Fibroblast of pulmonary artery (primary cell): ENCODE data around the gene RALA.
A peak's percentile ranks its signal among the peaks of the same experiment; 100 is the strongest.
"Not testable (repeated sequence)": the region's sequence is repeated elsewhere in the genome, so short reads cannot be mapped to it uniquely, and the experiment has no call there.

Source experiments
- DNase-seq: peaks from one replicate; pipeline ENCODE4 v3.0.0-alpha.2; 2010; ENCODE audit warnings: low read depth
- H3K4me3 ChIP-seq: replicated peaks from 2 replicates; pipeline ENCODE4 v1.5.1; 2011; ENCODE audit warnings: low read depth, mild to moderate bottlenecking, control low read depth, low read length, moderate library complexity
- TF ChIP-seq, protein P1 (sequence below): IDR thresholded peaks from 2 replicates; pipeline ENCODE4 v1.5.1; 2011; ENCODE audit warnings: mild to moderate bottlenecking, control low read depth, low read length, inconsistent platforms; ENCODE audit errors: missing control alignments

RALA gene

DNA sequence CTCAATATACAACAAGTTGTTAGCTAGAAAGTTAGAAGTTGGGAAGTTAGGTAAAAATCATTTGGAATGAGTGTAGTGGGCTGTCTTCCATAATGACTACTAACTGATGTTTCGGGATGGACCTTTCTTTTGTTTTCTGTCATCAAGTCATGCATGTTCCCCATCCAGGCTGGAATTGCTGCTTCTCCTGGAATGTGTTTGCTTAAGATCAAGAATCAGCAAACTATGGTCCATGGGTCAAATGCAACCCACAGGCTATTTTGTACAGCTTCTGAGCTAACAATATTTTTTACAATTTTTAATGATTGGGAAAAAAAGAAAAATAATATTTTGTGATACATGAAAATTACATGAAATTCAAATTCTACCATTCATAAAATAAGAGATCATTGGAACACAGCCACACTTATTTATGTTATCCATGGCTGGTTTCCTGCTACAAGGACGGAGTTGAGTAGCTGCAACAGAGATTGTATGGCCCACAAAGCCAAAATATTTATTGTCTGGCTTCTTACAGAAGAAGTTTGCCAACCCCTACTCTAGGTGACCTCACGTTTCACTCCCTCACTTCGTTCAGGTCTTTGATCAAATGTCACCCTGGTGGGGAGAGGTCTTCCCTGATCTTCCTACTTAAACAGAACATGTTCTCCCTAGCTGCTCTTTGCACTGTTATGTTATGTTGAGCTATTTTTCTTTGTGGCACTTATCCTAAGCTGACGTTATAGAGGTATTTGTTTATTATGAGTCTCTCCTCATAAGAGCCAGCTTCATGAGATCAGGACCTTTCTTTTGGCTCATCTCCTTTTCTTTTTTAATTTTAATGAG lies 127.1 kb downstream of the RALA start:
- no peak overlapping the region for H3K4me3 ChIP-seq
- DNase-seq, result no peak
- TF ChIP-seq, protein P1, sequence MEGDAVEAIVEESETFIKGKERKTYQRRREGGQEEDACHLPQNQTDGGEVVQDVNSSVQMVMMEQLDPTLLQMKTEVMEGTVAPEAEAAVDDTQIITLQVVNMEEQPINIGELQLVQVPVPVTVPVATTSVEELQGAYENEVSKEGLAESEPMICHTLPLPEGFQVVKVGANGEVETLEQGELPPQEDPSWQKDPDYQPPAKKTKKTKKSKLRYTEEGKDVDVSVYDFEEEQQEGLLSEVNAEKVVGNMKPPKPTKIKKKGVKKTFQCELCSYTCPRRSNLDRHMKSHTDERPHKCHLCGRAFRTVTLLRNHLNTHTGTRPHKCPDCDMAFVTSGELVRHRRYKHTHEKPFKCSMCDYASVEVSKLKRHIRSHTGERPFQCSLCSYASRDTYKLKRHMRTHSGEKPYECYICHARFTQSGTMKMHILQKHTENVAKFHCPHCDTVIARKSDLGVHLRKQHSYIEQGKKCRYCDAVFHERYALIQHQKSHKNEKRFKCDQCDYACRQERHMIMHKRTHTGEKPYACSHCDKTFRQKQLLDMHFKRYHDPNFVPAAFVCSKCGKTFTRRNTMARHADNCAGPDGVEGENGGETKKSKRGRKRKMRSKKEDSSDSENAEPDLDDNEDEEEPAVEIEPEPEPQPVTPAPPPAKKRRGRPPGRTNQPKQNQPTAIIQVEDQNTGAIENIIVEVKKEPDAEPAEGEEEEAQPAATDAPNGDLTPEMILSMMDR, result no peak

DNA sequence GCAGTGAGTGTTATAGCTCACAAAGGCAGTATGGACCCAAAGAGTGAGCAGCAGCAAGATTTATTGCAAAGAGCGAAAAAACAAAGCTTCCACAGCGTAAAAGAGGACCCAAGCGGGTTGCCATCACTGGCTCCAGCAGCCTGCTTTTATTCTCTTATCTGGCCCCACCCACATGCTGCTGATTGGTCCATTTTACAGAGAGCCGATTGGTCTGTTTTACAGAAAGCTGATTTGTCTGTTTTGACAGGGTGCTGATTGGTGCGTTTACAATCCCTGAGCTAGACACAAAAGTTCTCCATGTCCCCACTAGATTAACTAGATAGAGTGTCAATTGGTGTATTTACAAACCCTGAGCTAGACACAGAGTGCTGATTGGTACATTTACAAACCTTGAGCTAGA lies 129.9 kb downstream of the RALA start:
- not testable (repeated sequence) for H3K4me3 ChIP-seq, DNase-seq

DNA sequence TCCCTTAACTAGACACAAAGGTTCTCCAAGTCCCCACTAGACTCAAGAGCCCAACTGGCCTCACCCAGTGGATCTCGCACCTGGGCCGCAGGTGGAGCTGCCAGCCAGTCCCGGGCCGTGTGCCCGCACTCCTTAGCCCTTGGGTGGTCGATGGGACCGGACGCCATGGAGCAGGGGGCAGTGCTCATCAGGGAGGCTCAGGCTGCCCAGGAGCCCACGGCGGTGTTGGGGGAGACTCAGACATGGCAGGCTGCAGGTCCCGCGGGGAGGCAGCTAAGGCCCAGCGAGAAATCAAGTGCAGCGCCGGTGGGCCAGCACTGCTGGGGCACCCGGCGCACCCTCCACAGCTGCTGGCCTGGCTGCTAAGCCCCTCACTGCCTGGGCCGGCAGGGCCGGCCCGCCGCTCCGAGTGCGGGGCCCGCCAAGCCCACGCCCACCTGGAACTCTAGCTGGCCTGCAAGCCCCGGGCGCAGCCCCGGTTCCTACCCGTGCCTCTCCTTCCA lies 130.5 kb downstream of the RALA start:
- no peak for DNase-seq
- TF ChIP-seq, protein P1, result no peak
- H3K4me3 ChIP-seq, result no peak overlapping the region

DNA sequence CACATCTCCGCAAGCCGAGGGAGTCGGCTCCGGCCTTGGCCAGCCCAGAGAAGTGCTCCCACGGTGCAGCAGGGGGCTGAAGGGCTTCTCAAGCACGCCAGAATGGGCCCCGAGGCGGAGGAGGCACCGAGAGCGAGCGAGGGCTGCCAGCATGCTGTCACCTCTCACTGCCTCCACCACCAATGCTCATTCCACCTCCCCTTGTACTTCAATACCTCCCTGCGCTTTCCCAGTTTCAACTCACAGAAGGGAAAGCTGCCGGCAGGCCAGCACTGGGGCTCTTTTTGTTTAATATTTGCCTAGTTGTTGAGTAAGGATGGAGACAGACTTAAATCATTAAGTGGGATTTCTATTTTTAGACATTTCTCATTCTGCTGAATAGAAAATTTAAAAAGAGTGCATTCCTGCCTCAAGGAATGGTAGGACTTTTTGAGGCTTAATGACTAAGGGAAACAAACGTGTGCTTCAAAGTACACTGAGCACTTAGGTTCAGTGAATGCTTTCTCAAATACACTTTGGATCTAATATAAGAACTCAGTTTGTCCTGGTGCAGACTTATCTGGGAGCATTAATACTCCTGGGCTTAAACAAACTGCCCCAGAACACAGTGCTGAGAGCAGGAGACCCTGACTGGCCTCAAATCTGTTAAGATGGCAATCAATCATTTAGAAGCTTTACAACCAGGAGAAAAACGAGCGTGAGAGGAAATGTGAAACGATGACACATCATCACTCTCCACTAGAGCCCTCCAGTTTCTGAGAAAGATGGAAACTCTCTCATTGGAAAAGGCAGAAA lies 131.2 kb downstream of the RALA start:
- DNase-seq, result peak; percentile 57
- H3K4me3 ChIP-seq, result no peak overlapping the region
- TF ChIP-seq, protein P1, result no peak

DNA sequence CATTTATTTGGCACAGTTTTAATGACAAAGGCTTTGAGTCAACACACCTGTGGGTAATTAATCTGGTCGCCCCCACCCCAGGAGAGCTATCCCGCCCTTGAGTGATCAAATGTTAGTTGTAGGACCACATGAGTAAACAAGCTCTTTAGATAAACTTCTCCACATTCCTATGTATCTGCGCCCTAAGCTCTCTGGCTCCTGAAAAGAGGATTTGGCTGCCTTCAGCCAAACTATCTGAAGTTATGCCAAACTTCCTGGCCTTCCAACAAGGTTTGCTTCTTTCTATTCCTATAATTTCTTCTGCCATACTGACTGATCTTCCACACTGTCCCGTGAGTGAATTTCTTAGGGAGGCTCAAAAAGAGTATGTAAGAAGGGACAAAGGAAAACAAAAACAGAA lies 134.2 kb downstream of the RALA start:
- TF ChIP-seq, protein P1, result no peak
- DNase-seq, result no peak
- H3K4me3 ChIP-seq, result no peak overlapping the region
